Tibial artery (tissue), 4 donors: Measurements from ENCODE around the gene CCDC194.
"Not testable (repeated sequence)": the region's sequence is repeated elsewhere in the genome, so short reads cannot be mapped to it uniquely, and the experiment has no call there.

ENCODE experiments used
- DNase-seq, 2 donors: peaks; one replicate each; pipeline ENCODE4 v3.0.0-alpha.2; 2019
- H3K27ac ChIP-seq, 2 donors: fragments of 200-600 bp; sonication (generic) in 1 of 2; 1 replicate in 1 of 2; 2 replicates in 1 of 2; pipeline ENCODE4 v1.5.1; 2018 to 2019; ENCODE audit warnings: mild to moderate bottlenecking in 1 of 2
- H3K27me3 ChIP-seq, 2 donors: fragments of 200-600 bp; sonication (generic) in 1 of 2; one replicate each; pipeline versions ENCODE4 v1.5.1 to v1.6.0; 2016 to 2019
- H3K36me3 ChIP-seq, 3 donors: fragments of 200-600 bp; sonication (generic) in 2 of 3; one replicate each; pipeline ENCODE4 v1.5.1; 2016 to 2019; ENCODE audit warnings: mild to moderate bottlenecking in 2 of 3
- H3K4me1 ChIP-seq, 4 donors: fragments of 200-600 bp; sonication (generic) in 2 of 4; 1 replicate in 3 of 4; 2 replicates in 1 of 4; pipeline ENCODE4 v1.5.1; 2016 to 2019
- H3K4me3 ChIP-seq, 2 donors: fragments of 200-600 bp; sonication (generic) in 1 of 2; 1 replicate in 1 of 2; 2 replicates in 1 of 2; pipeline ENCODE4 v1.5.1; 2018 to 2019; ENCODE audit warnings: mild to moderate bottlenecking in 2 of 2
- H3K9me3 ChIP-seq, 3 donors: fragments of 200-600 bp; sonication (generic) in 1 of 3; one replicate each; pipeline ENCODE4 v1.5.1; 2016 to 2019
- intact Hi-C: fragments of 100-400 bp; cut with DNase I; formaldehyde crosslinking; loops from one replicate; pipeline ENCODE4 v1.15.0; 2023; ENCODE audit warnings: low total_unique reads
- TF ChIP-seq, protein P1 (sequence below), 2 experiments: fragments of 200-600 bp in 1 of 2; fragments of 450-650 bp in 1 of 2; IDR thresholded peaks; one replicate each; pipeline ENCODE4 v1.5.1; 2017 to 2019; ENCODE audit warnings: antibody characterized with exemption in 2 of 2, mild to moderate bottlenecking in 1 of 2, moderate library complexity in 1 of 2

Gene CCDC194

DNA sequence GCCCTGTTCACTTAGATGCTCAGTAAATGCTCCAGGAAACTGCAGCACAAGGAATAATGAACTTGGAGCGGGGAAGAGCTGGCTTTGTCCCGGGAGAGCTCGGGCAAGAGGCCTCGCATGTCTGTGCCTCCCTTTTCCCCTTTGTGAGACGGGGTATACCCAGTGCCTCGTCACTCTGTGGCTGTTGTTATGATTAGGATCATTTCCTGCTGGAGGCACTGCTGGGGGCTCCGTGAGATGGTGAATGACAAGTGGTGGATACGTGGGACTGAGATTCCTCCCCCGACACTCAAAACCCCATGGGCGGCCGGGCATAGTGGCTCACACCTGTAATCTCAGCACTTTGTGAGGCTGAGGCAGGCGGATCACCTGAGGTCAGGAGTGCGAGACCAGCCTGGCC lies 15.7 kb downstream of the CCDC194 start:
- Histone ChIP-seq H3K9me3 (no peaks in the 10 kb centered on the region), H3K36me3 (no peaks in the 10 kb centered on the region), H3K4me3 (no peak overlapping the region), H3K27ac (no peak overlapping the region), H3K27me3 (peaks cover 0 to 9% of the 10 kb centered on the region in 2 donors), H3K4me1 (peaks cover 0 to 12% (median 6%) of the 10 kb centered on the region in 4 donors)
- no peak for DNase-seq
- TF ChIP-seq, protein P1, sequence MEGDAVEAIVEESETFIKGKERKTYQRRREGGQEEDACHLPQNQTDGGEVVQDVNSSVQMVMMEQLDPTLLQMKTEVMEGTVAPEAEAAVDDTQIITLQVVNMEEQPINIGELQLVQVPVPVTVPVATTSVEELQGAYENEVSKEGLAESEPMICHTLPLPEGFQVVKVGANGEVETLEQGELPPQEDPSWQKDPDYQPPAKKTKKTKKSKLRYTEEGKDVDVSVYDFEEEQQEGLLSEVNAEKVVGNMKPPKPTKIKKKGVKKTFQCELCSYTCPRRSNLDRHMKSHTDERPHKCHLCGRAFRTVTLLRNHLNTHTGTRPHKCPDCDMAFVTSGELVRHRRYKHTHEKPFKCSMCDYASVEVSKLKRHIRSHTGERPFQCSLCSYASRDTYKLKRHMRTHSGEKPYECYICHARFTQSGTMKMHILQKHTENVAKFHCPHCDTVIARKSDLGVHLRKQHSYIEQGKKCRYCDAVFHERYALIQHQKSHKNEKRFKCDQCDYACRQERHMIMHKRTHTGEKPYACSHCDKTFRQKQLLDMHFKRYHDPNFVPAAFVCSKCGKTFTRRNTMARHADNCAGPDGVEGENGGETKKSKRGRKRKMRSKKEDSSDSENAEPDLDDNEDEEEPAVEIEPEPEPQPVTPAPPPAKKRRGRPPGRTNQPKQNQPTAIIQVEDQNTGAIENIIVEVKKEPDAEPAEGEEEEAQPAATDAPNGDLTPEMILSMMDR (IDR thresholded peaks at IDR 0.05), result no peak
- intact Hi-C loops, result no loop called here

DNA sequence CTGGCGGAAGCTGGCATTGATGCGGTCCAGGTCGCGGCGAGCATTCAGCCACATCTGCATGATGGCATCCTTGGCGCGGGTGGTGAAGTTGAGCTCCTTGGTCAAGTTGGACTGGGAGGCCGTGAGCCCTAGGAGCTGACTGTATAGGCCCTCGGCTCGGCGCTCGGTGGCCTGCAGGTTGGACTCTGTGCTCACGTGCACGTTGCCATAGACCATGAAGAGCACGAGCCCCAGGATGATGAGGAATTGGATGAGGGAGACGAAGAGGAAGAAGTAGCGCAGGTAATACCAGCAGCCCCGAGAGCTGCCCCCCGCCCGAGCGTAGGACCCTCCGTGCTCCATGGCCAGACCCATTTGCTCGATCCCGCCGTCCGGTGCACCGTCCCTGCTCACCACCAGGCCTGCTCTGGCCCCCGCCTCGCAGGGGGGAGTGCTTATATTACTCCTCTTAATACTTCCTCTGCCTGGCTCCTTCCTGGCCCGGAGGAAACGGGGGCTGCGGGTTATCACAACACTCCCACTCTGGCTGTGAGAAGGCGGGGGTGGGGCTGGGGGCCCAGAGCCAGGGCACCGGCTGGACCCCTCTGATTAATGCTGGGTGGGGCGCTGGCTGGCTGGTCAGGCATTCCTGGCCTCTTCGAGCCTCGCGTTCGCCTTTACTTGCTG lies 16.9 kb downstream of the CCDC194 start, which contains the start of gene PLVAP:
Gene PLVAP (minus strand): TSS at position 408 of the 666 bp plus-strand sequence. CDS start 54 bp downstream, at position 354.
- no peaks in the 10 kb centered on the region for H3K9me3 ChIP-seq
- H3K27ac ChIP-seq, result no peak within 1 kb of the TSS
- peaks cover 0 to 9% of the 10 kb centered on the region in 2 donors for H3K27me3 ChIP-seq
- DNase-seq, result peak in 1 of 2 donors; percentile 69
- intact Hi-C loops, result no loop called here
- H3K4me3 ChIP-seq, result peak within 1 kb of the TSS; percentile 14 to 33
- peaks cover 0 to 2% (median 0%) of the 10 kb centered on the region in 4 donors for H3K4me1 ChIP-seq
- TF ChIP-seq, protein P1 (IDR thresholded peaks at IDR 0.05), result no peak
- no peaks in the 10 kb centered on the region for H3K36me3 ChIP-seq

- no peak overlapping the region for H3K27ac ChIP-seq
- no peaks in the 10 kb centered on the region for H3K36me3 ChIP-seq
- peaks cover 0 to 8% of the 10 kb centered on the region in 2 donors for H3K27me3 ChIP-seq
- H3K4me3 ChIP-seq, result no peak overlapping the region
- intact Hi-C loops, result no loop called here
- TF ChIP-seq, protein P1 (IDR thresholded peaks at IDR 0.05), result no peak
- no peaks in the 10 kb centered on the region for H3K9me3 ChIP-seq
- no peak for DNase-seq
- H3K4me1 ChIP-seq, result peaks cover 0 to 12% (median 2%) of the 10 kb centered on the region in 4 donors
Measured at GRCh38 chr19:17370026-17370587, 23.9 kb downstream of the CCDC194 start.

DNA sequence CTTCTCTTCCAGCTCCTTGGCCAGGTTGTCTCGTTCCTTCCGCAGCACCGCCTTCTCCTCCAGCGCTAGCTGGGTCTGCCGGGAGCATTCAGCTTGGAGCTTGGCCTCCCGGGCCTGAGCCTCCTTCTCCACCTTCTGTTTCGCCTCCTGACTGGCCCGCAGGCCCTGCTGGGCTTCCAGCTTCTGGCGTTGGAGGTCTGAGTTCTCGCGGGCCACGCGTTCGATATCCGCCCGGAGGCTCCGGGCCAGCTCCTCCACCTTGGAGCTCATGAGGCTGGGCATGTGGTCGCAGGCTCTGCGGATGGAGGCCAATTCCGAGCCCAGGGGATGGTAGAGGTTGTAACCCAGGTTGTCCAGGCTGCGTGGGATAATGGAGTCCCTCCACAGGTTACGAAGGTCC lies 28.6 kb downstream of the CCDC194 start:
- Histone ChIP-seq H3K27ac (no peak overlapping the region), H3K4me1 (peaks cover 0 to 11% (median 2%) of the 10 kb centered on the region in 4 donors), H3K9me3 (no peaks in the 10 kb centered on the region), H3K36me3 (no peaks in the 10 kb centered on the region), H3K27me3 (peaks cover 0 to 8% of the 10 kb centered on the region in 2 donors), H3K4me3 (no peak overlapping the region)
- TF ChIP-seq, protein P1 (IDR thresholded peaks at IDR 0.05), result no peak
- intact Hi-C loops, result no loop called here
- DNase-seq, result no peak

- H3K9me3 ChIP-seq, H3K4me3 ChIP-seq, intact Hi-C loops, H3K27ac ChIP-seq, H3K36me3 ChIP-seq, H3K27me3 ChIP-seq, DNase-seq, H3K4me1 ChIP-seq: not testable (repeated sequence)
Measured at GRCh38 chr19:17363852-17364605, 30.0 kb downstream of the CCDC194 start.
